8988T (cell line): ENCODE data around the gene EBF4.
A peak's percentile ranks its signal among the peaks of the same experiment; 100 is the strongest.

Source experiments
- DNase-seq: peaks from one replicate; pipeline ENCODE4 v3.0.0; 2011

Gene EBF4, protein sequence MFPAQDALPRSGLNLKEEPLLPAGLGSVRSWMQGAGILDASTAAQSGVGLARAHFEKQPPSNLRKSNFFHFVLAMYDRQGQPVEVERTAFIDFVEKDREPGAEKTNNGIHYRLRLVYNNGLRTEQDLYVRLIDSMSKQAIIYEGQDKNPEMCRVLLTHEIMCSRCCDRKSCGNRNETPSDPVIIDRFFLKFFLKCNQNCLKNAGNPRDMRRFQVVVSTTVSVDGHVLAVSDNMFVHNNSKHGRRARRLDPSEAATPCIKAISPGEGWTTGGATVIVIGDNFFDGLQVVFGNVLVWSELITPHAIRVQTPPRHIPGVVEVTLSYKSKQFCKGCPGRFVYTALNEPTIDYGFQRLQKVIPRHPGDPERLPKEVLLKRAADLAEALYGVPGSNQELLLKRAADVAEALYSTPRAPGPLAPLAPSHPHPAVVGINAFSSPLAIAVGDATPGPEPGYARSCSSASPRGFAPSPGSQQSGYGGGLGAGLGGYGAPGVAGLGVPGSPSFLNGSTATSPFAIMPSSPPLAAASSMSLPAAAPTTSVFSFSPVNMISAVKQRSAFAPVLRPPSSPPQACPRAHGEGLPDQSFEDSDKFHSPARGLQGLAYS

DNA sequence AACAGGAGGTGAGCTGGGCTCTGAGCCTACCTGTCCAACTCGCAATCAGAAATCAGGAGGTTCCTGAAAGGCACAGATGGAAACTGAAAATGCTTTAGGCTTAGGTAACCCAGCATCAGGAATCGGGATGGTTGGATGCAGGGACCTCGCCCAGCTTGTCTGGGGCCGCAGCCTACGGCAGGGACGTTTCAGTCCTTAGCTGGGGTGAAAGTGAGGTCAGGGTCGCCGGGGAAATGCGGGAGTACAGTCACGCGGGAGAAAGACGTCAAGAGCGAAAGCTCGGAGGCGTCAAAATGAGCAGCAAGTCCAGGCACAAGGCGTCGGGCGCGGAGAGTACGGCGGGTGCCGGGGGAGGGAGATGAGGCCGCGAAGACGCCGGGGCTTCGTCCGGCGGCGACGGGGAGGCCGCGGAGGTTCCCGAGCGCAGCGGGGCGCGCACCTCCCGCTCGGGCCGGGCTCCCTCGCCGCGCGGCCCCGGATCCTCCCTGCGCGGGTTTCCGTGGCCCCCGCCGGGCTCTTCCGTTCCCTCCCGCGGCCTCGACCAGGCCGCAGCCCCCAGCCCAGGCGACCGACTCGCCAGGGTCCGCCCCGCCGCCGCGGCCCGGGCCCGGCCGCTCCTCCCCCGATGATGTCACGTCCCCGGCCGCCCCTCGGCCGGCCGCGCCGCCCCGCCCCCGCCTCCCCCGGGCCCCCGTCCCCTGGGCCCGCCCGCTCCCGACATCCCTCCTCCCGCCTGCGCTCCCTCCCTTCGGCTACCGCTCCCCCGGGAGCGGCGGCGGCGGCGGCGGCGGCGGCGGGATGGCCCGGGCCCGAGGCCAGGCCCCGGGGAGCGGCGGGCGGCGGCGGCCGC, at the start of gene EBF4:
EBF4 (plus strand) TSS at position 745 of the 850 bp plus-strand sequence. CDS start 866 bp downstream, outside the sequence.
- DNase-seq: peak; percentile 98

DNA sequence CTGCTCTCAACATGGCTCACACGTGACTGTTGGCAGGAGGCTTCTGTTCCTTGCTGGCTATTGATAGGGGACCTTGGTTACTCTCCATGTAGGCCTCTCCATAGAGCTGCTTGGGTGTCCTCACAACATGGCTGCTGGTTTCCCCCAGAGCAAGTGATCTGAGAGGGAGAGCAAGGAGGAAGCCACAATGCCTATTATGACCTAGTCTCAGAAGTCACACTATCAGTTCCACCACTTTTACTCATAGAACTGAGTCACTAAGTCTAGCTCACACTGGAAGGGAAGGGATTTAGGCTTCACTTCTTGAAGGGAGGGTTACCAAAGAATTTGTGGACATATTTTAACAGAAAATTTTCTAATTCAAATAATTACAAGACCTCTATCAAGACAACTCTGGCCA, 48.9 kb upstream of the EBF4 start:
- no peak for DNase-seq

DNA sequence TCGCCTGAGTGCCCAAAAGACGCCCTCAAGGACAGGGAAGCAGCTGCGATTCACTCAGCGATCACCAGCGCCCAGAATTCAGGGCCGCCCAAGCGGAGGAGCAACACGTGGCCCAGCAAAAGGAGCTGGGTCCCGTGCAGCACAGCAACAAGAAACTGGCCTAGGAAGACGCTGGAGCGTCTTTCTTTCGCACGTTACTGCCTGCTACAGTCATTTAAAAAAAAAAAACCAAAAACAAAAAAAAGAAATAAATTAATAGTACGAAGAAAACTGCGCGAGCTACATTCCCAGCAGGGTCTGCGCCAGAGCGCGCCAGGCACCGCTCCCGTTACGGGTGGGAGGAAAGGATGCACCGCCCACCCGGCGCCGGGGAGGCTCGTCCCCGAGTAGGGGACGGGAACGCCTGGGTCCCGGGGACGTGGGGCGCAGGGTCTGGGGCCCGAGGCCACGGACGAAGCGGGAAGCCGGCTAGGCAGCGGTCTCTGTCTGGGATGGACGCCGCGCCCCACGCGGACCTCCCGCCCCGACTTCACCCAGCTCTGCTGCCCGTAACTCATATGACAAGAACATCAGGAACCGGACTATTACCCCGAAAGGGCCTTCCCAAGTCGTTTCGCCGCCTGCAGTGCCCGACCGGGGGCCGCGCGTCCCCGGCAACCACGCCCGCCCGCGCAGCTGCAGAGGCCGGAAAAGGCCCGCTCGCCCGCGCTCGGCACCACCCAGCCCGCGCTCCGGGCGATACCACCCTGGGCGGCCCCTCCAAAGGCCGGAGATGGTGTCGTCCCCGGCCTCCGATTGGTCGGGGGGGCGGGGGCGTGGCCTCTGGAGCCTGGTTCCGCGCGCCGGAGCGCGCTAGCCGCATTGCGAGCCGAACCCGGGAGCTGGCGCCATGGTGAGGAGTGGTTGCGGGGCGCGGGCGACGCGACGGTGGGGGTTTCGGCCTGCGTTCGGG, 40.5 kb upstream of the EBF4 start, which contains the start of gene NOP56:
NOP56 (plus strand) TSS at position 861 of the 952 bp plus-strand sequence; CDS start at position 890, 29 bp downstream.
- DNase-seq: peak; percentile 78

DNA sequence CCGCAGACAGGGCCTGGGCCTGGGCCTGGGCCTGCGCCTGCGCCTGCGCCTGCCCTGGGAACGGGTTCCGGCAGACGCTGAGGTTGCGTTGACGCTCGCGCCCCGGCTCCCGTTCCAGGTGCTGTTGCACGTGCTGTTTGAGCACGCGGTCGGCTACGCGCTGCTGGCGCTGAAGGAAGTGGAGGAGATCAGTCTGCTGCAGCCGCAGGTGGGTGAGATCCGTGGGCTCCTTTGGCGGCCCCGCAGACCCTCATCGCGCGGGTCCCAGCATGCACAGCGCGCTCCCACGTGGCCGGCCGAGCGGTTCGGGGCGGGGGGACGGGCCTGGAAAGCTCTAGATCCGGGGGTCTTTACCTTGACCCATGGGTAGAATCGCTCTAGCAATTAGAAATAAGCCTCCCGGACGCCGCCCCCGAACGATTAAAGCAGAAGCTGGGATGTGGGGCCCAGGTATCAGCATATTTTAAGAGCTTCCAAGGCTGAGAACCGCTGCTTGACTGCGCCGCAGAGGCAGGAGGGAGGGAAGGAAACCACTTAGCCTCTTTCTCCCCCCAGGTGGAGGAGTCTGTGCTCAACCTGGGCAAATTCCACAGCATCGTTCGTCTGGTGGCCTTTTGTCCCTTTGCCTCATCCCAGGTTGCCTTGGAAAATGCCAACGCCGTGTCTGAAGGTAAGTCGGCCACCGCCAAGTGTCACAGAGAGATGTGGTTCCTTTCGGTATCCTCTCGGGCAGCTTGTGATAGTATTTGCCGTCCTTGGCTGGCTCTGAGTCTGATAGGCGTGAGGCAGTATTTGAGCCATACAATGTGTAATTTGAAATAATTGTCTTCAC, 39.6 kb upstream of the EBF4 start:
- no peak for DNase-seq

DNA sequence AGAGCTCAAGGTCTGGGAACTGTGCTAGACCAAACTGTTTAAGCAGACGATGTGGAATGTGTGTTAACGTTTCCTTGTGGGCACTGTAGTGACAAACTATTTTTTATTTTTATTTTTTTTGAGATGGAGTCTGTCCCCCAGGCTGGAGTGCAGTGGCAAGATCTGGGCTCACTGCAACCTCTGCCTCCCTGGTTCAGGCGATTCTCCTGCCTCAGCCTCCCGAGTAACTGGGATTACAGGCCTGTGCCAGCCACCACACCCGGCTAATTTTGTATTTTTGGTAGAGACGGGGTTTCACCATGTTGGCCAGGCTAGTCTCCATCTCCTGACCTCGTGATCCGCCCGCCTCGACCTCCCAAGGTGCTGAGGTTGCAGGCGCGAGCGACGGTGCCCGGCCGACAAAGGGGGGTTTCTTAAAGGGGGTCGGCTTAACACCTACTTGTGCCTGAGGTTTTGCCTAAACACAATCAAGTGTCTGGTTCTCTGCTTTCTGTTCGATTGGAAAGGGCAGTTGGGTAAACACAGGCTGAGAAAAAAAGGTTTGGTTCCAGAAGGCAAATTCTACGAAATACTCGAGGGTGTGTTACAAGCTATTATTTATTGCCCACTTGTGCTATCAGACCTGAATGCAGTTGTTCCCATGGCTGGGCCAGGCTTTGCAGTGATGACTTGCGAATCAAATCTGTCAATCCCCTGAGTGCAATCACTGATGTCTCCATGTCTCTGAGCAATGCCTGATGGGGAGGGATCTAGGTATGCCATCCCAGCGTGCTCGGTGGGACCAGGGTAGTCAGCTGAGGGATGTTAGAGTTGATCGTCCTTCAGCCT, 38.8 kb upstream of the EBF4 start:
- no peak for DNase-seq

DNA sequence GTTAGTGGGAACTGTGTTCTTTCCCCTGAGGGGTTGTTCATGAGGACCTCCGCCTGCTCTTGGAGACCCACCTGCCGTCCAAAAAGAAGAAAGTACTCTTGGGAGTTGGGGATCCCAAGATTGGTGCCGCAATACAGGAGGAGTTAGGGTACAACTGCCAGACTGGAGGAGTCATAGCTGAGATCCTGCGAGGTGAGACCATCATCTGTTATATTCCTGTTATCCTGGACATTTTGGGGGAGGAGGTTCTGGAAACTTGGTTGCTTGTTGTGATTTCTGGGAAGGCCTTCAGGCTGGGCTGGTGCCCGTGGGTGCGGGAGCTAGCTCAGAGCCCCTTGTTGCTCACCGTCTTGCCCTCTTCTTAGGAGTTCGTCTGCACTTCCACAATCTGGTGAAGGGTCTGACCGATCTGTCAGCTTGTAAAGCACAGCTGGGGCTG, 38.2 kb upstream of the EBF4 start:
- no peak for DNase-seq

DNA sequence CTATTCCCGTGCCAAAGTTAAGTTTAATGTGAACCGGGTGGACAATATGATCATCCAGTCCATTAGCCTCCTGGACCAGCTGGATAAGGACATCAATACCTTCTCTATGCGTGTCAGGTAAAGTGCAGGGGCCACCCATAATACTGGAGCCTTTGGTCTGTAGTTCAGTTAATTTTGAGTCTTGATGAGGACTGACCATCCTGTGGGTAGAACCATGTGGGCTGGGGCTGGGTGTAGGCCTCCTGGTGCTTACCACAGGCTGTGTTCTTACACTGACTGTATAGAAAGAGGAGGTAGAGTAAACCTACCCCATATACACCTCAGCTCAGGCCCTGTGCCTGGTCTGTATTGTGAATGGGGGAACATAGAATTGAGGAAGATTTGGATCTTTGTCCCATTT, 37.7 kb upstream of the EBF4 start:
- no peak for DNase-seq

DNA sequence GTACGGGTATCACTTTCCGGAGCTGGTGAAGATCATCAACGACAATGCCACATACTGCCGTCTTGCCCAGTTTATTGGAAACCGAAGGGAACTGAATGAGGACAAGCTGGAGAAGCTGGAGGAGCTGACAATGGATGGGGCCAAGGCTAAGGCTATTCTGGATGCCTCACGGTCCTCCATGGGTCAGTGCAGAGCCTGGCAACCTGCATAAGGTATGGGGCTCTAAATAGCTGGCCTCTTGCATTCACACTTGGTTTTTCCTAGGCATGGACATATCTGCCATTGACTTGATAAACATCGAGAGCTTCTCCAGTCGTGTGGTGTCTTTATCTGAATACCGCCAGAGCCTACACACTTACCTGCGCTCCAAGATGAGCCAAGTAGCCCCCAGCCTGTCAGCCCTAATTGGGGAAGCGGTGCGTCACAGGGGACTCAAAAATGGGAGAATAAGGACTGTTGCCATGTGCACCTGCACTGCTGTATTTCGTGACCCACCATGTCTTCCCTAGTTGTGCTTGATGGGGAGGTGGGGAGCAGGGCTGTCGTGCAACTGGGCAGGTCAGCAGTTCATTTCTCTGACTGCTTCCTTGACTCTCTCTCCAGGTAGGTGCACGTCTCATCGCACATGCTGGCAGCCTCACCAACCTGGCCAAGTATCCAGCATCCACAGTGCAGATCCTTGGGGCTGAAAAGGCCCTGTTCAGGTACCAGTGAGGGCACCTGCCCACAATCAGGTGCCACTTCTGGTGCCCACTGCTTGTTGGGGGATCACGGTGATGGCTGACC, 37.1 kb upstream of the EBF4 start:
- no peak for DNase-seq

DNA sequence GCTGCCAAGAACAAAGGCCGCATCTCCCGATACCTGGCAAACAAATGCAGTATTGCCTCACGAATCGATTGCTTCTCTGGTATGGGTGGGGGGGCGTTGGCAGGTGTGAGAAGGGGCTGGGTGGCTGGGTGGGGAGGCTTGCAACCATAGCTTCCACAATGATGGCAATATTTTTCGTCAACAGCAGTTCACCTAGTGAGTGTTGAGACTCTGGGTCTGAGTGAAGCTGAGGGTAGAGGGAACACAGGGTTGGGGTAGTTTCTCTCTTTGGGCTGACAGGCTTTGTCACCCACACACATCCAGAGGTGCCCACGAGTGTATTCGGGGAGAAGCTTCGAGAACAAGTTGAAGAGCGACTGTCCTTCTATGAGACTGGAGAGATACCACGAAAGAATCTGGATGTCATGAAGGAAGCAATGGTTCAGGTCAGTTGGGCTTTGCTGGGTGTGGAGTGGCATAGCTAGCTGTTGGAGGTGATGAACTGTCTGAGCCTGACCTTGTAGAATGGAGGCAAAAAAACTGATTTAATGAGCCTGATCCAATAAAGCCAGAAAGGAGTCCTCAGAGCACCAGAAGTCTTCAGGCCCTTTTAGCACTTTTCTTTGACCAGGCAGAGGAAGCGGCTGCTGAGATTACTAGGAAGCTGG, 36.0 kb upstream of the EBF4 start:
- DNase-seq: no peak

DNA sequence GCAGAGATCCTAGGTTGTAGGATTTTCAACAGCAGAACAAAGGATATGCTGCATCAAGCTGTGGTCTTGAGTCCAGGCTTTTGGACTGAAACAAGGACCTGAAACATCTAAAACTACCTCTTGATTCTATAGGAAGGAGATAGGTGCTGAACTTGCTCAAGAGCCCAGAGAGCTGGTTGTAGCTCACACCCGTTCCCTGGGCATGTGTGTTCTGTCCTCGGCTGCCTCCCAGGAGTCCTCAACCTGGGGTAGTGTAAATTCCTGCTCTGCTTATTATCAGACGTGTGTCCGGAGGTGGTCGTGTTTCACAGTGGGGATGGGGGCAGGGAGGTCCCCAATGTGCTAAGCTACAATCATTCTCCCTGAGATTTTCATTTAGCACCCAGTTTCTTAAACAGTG, 35.3 kb upstream of the EBF4 start:
- DNase-seq: no peak

DNA sequence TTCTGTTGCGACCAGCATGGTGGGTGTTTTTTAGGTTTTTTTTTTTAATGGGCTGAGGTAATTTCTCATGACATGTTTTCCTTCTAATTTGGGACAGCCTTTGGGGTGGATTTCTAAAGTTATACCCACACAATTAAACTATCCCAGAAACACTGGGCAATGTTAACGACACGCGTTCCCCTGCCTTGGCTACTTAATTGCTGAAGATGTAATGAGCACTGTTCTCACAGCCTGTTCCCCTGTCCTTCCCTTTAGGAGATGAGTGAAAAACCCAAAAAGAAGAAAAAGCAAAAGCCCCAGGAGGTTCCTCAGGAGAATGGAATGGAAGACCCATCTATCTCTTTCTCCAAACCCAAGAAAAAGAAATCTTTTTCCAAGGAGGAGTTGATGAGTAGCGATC, 34.9 kb upstream of the EBF4 start:
- DNase-seq: no peak

DNA sequence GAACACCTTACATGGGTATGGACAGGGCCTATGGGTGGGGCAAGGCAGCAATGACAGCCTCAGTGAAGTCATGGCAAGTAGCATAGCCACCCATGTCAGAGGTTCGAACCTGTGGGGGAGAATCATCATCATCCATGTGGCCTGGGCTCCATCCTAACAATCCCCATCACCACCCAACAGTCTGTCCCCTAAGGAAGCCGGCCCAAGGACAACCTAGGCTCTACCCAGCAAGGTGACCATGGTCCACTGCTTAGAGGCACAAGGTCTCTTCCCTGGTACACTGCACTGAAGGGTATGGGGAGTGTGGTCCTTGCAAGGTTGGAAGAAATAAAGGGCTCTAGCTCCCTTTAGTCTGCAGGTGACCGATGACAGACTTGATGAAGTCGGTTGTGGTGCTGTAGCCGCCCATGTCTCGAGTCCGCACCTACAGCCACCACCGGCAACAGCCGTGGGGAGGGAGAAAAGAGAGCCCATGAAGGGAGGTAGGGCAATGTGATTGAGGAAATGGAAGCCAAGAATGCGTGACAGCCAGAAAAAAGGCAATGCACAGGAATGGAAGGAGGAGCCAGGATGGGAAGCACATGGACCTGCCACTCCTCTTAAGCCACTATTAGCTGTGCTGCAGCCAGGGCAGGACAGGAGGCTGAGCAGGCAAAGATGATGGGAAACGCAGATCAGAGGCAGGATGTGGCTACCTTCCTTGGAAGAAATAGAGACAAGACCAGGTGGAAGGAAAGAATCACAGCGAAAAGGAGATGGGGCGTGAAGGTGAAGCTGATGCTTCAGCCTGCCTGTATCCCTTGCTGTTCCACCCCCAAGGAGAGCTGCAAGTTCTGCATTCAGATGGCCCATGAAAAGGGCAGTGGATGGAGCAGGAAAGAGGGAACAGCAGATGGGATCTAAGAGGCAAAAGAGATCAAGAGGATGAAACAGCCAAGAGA, 33.9 kb upstream of the EBF4 start:
- peak; percentile 53 for DNase-seq

DNA sequence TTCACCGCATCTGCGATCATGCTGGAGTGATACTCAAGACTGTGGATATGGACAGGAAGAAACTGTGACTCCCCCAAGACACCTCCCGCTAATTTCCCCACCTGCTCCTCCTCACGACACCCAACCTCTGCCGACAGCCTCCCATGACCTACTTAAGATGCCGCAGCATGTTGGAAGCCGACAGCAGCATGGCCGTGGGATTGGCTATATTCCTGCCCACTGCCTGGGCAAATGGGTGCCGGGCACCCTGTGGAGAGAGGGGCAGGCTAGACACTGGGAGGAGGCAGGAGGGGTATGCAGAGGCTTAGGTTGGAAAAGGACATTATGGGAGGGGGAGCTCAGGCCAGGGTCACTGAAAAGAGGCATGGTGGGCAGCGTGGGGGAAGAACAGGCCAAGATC, 33.0 kb upstream of the EBF4 start:
- DNase-seq: no peak

DNA sequence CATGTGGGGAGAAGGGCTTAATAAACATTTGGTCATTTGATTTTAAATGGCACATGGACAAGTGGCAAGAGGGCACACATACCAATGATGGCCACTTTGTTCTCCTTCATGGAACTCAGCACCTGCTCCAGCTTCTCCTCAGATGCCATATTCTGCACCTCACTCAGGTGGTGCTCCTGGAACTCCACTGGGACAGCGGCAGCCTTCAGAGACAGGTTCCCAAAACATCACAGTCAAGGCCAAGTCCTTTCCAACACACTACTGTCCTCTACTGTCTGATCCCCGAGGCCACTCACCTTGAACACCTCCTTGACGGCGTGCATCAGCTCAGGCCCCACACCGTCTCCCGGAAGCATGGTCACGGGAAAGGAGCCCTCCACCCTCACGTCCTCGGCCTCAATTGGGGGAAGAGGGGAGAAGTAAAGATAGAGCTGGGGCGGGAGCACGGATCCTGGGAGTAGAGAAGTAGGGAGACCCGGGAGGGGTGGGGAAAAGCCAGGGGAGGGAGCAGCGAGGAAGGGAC, 29.2 kb upstream of the EBF4 start:
- DNase-seq: no peak

DNA sequence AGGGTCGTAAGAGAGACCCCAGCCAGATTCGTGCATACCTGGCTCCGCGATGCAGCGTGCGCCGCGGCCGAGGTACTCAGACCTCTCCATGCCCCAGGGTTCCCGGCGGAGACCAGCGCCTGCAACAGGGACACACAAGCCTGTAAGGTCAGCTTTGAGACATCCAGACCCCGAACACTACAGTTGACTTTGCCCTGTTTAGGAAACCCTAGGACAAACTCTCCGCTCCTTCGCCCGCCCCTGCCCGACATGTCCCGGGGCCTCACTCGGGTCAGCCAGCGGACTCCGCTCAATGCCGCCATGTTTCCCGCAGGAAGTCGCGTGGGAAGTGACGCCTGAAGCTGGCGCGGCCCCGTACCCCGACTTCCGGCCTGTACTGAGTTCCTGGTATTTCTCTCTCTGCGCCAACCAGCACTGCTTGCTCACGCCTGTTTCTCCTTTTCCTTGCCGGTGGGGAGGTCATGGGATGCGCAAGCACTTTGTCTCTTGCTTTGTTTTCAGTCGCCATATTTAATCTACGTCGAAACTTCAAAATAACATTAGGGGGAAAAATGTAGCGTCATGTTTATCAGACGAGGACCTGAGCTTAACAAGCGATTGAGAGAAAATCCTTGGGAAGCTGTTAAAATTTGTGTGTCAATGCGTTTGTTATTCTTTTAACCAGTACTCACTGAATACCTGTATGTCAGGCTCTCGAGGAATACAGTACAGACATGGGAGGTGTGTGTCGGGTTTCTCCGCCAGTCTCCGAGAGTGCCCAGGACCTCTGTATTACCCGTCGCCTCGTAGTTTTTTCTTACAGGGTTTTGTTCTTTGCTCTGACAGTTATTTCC, 28.5 kb upstream of the EBF4 start, which contains the start of gene IDH3B:
IDH3B (minus strand) TSS at position 330 of the 833 bp plus-strand sequence; CDS start at position 302, 28 bp downstream.
- DNase-seq: peak; percentile 77

DNA sequence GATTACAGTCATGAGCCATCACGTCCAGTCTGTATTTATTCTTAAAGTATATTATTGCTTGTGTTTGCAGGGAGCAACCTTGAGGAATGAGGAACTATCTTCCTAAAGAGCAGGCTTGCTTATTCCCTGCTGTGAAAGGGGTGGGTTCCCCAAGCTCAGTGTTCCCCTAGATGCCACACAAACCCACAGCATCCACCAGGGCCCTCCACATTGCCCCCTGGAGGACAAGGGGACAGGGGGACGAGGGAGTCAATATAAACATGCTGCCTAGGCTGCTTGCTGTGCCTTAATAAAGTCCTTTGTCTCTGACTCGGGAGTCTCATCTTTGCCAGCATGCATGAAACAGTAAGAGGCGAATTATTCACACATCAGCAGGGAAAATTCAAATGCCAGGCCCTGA, 20.6 kb upstream of the EBF4 start:
- DNase-seq: no peak
